22Rv1 (cell line): ENCODE results near the gene RUNX2.

Experiments used
- CTCF ChIP-seq: fragments of 450-650 bp; IDR thresholded peaks from 2 replicates; pipeline ENCODE4 v1.5.1; 2017; ENCODE audit warnings: mild to moderate bottlenecking
- ZFX ChIP-seq: fragments of 450-650 bp; IDR thresholded peaks from 2 replicates; pipeline ENCODE4 v1.6.1; 2017; ENCODE audit warnings: antibody characterized with exemption, borderline replicate concordance

GRCh38 chr6:45472382-45472781 lies 144.3 kb downstream of the RUNX2 start:
- no peak for TF ChIP-seq CTCF
- no peak for TF ChIP-seq ZFX
